Measurements from ENCODE around the gene ACVR2B.

Gene ACVR2B

GRCh38 chr3:38487323-38487722, 33.6 kb downstream of the ACVR2B start:
- DNase-seq (ENCODE audit: low read depth, low spot score) = no peak

DNA sequence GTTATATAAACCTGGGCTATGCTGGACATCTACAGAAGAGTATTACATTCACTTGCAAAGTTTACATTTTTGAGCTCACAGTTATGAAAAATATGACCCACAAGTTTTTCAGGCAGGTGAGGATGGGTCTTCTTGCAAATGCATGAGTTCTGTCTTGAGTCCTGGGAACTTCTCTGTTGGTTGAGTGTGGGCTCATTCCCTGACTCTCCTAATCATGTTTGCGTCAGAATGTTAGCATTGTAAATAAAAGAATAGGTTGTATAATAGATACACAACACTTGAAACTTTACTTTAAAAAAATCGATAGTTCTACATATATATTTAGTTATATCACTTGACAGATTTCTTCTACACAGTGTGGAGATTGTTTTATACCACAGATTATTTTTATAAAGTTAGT, 35.3 kb downstream of the ACVR2B start:
- no peak for DNase-seq (ENCODE audit: low read depth, low spot score)

DNA sequence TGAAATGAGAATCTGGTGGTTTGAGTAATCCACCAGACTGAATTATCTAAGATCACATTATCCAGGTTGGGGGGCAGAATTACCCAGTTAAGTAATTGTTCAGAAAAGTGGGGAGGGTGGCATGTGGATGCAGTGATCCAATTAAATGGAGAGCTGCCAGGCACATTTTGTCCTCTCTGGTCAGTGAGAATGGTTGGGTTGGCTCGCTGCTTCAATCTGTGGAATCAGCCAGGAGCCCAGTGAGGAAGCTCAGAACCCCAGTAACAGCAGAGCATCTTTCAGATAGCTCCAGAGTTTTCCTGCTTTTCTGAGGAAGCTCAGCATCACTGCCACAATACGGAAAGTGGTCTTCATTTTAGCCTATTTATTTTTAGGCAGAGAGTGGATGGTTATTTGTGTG, 36.1 kb downstream of the ACVR2B start:
- no peak for DNase-seq (ENCODE audit: low read depth, low spot score)

DNA sequence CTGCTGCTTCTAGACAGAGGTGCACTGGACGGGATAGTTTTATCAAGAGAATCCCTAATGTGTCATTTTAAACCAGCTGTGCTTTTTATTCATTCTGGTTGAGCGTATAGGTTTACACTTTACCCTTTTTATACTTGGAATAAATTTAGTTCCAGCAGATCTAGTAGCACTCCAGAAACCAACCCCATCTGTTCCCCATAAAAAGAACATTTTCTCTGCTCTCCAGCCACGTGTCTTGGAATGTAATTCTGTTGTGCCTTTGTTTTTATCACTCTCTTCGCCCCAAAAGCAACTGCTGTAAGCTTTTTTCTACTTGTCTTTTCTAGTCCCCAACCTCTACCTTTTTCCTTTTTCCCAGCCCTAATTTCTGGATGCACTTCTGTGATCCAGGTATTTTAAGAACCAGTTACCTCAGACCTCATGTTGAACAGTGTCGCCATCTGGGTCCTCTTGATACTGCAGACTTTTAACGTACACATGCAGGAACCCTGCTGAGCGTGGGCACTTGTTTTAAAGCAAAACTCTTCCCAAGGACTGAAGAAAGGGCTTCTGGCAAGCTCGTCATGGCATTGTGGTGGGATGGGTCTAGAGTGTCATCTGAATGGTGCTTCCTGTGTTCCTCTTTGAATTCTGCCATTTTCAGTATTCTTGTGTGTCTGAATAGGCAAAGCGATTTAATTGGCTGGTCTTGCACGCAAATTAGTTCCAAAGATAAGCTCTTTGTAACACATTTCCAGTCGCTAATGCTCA, 36.8 kb downstream of the ACVR2B start:
- DNase-seq (ENCODE audit: low read depth, low spot score) = no peak

GRCh38 chr3:38491215-38491614, 37.5 kb downstream of the ACVR2B start:
- no peak for DNase-seq (ENCODE audit: low read depth, low spot score)

DNA sequence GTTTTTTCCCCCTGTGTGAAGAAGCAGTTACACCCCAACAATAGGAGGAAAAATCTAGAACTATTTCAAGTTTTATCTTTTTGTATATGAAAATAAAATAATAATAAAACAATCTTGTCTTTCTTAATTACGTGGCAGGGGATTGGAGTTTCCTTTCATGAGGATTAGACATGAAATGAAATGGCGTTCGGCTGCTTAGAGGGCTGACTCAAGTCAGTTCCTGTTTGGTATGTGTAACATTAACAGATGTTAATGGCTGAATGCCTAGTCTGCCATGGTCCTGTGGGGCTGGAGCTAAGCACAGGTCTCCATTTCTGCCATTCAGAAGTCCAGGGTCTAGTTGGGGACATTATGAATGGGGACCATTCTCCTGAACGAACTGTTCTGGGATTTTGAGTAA, 39.3 kb downstream of the ACVR2B start:
- no peak for DNase-seq (ENCODE audit: low read depth, low spot score)

DNA sequence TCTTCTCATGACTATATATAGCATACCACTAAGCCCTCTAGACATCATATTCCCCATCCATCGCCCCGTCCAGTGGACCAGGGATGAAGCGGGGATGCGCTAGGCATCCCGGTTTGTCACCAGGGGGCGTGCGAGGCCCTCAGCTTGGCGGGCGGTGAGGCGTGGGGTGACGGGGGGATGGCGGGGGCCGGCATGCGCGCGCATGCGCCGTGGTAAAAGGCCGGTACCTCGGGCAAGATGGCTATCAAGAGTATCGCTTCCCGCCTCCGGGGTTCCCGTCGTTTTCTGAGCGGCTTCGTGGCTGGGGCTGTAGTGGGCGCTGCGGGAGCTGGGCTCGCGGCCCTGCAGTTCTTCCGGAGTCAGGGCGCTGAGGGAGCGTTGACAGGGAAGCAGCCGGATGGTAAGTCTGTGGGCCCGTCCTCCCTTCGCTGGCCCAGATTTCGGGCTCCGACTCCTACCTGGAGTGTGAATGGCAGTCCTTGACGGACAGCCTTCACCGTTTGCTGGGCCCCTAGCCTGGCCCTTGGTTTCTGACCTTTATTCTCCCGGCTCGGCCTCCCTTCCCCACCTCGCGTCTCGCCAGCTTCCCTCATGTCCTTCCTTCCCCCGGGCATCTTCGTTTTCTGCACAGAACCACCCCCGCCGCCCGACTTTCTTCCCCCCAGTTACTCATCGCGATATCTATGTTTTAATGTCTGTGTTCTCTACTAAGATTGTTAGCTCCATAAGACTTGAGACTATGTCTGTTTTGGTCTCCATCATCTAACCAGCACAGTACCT, 42.6 kb downstream of the ACVR2B start, which contains the start of gene EXOG:
TSS of gene EXOG (plus strand) at position 210 of the 780 bp plus-strand sequence. CDS start at position 238, 28 bp downstream.
- peak; percentile 96 for DNase-seq (ENCODE audit: low read depth, low spot score)

DNA sequence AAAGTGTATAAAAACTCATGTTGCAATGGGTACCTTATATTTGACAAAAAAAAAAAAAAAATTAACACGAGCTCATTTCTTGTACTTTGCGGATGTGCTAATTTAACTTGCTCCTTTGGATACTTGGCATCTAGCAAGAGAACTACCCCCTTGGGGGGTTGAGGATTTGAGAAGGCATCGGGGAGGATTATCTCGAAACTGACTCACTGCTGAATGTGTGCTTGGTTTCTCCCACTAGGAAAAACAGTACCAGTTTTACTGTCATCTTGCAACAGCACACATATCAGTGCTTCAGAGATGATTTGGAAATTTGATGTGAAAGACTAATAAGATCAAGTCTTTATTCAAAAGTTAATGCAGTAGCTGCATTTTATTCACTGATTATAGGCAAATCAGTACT, 43.3 kb downstream of the ACVR2B start:
- no peak for DNase-seq (ENCODE audit: low read depth, low spot score)

DNA sequence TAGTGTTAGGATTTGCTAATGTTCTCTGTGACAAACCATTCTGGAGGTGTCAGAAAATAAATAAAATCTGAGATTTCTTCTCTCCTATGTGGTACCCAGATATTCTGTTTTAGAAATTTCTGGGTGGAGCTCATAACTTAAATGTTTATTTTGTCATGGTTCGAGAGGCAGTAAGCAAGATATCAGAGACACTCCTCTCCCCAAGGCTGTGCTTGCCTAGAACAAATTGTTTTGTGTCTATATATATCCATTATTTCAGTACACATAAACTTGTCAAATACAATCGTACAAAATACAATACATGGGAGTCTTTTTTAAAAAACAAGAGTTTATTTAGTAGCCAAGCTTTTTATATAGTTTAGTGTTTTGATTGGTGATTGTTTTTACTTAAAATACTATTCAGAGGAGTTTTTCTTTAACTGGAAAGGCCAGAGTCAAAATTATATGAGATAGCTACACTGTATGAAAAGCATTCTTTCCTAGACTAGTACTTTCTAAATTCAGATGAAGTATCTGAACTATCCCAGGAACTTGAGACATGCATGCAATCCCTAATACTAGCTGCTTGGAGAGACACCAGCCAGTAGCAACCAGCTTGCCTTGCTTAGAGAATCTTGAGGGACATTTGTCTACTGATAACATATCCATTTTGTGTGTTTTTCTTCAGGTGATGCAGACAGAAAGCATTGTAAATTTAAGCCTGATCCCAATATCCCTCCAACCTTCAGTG, 47.2 kb downstream of the ACVR2B start:
- DNase-seq (ENCODE audit: low read depth, low spot score) = no peak

DNA sequence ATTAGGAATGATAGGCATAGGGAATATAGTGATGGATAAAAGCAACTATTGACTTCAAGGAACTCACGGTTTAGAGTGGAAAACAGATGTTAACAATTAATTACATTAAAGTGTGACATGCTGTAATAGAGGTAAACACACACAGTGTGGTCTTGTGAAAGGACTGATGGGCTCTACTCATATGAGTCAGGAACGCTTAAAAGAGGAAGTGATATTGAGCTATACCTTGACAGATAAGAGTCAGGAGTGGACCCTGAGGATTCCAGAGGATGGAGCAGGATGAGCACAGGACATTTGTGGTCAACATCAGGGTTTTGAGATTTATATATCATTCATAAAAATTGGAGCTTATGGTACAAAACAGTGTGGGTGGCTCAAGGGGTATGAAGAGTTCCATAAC, 53.4 kb downstream of the ACVR2B start:
- no peak for DNase-seq (ENCODE audit: low read depth, low spot score)

- DNase-seq (ENCODE audit: low read depth, low spot score) = no peak
Observed at GRCh38 chr3:38509732-38510131, 56.0 kb downstream of the ACVR2B start.

DNA sequence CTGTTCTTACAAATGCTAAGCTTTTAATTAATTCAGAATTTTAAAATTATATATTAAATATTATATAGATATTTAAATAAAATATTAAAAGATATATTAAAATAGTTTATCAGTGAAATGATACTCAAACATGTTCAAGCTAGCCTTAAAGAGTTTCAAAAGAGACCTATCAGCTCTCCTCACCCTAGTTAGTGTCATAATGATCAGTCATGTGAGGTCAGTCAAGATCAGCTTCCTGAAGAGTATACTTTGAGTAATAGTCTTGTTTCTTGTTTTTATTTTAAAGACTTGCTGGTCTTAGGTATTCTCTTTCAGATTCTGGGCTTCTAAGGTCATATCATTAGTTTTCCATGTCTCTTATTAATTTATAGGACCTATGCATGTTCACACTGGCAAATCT, 56.9 kb downstream of the ACVR2B start:
- DNase-seq (ENCODE audit: low read depth, low spot score) = no peak

GRCh38 chr3:38511546-38511945, 57.9 kb downstream of the ACVR2B start:
- DNase-seq (ENCODE audit: low read depth, low spot score) = no peak

- no peak for DNase-seq (ENCODE audit: low read depth, low spot score)
Observed at GRCh38 chr3:38515367-38515766, 61.7 kb downstream of the ACVR2B start.

GRCh38 chr3:38516669-38517068, 63.0 kb downstream of the ACVR2B start:
- DNase-seq (ENCODE audit: low read depth, low spot score) = no peak

GRCh38 chr3:38519000-38519399, 65.3 kb downstream of the ACVR2B start:
- no peak for DNase-seq (ENCODE audit: low read depth, low spot score)

DNA sequence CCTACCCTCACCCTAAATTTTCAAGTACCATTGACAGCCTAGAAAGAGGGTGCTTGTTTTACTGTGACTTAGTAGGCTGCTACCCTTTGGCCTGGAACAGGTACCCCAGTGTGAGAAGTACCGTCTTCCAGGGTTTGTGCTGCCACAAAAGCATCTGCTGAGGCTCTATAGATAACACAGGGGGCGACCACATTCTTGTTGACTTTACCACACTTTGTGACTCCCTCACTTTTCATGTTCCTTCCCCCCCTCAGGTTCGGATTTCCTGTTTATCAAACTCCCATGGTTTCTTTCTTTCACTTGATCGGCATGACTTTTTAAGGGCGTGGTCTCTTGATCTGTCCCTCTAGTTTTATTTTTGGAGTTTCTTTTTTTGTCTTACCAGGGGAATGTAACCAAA, 66.0 kb downstream of the ACVR2B start:
- no peak for DNase-seq (ENCODE audit: low read depth, low spot score)

- DNase-seq (ENCODE audit: low read depth, low spot score) = peak; percentile 78
Observed at GRCh38 chr3:38521391-38521987, 67.8 kb downstream of the ACVR2B start.

DNA sequence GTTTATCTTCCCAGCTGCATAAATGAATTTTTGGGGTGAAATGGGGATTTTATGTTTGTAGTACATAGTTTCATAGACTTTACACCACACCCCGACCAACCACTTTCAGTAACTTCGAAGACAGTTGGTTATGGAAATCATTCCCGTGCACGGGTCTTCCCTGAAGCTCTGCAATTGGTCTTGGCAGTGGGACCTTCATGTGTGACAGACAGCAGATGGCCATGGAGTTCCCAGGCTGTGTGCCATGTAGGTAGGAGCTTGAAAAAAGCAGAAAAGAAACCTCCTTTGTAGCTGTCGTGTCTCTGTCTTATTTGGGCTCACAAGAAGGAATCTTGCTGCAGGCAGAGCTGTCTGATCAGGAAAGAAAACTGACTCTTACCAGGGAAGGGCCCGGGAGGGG, 68.3 kb downstream of the ACVR2B start:
- DNase-seq (ENCODE audit: low read depth, low spot score) = no peak

GRCh38 chr3:38524141-38524739, 70.5 kb downstream of the ACVR2B start:
- DNase-seq (ENCODE audit: low read depth, low spot score) = no peak

DNA sequence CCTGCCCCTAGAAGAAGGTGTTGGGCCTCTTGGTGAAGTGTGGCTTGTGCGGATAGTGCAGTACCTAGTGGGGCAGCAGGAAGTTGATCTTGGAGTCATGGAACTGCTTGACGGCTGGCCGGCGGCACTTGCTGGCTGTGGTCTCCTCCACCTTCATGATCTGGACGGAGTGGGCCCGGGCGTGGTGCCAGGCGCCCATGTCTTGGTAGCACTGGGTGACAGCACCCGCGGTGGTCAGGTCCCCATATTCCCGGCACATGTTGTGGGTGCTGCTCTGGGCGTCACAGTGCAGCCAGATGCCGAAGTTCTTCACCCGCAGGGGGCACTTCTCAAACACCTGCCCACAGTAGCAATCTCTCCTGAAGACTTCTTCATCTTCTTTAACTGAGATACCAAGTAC, 73.1 kb downstream of the ACVR2B start:
- no peak for DNase-seq (ENCODE audit: low read depth, low spot score)

DNA sequence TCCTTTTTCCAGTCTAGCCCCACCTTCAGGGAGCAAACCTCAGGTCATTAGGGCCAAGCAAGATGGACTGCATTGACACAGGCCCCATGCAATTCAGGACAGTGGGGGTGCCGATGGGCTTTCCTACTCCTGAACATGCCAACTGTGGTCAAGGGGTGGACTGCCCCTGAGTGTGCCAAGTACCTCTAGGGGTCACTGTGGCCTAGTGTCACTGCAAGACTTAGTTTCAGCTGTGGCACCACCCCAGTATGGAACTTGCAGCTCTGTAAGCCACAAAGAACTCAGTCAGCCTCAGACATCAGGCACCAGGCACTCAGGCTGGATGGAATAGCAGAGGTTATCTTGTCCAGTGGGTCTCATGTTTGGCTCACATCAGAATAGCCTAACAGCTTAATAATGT, 74.8 kb downstream of the ACVR2B start:
- peak; percentile 36 for DNase-seq (ENCODE audit: low read depth, low spot score)

Data from ELF-1 (cell line).